ENCODE measurements around the gene SIK3. TPM values are rescaled to one million over a fixed set of nuclear protein-coding genes. Genes with fewer than 3 reads are reported as not detected.

SIK3 gene
- total RNA-seq, 1 donor from 2014 or later, result 88.4 TPM

DNA sequence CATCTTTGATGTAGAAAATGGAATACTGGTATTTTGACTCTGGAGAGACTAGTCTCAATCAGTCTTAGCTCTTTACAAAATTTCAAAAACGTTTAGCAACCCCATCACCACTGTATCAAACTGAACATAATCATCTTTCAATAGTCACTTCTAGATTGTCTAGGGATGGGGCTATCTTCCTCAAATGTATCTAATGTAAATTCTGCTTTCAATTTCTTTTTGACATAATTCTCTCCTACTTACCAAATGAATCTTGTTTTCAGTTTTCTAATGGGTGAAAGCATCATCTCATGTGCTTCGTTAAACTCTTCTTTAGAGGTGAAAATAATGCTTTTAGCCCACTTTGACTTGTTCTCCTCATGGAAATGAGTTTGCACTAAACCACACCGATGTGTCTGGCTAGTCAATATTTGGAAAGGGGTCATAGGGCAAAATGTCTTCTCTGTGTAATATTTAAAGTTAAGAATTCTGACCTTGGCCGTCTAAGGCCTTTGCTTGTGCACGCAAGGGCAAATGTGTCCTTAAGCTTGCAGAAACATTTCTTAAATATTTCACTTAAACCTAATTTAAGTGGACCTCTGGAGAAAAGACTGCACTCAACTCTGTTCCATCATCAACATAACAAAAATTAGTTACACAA lies 5.2 kb downstream of the SIK3 start:
- H3K4me1 Mint-ChIP-seq, result peaks cover 81% of the 10 kb centered on the region
- peaks cover 16% of the 10 kb centered on the region for H3K36me3 Mint-ChIP-seq (ENCODE audit: low read depth)
- peak overlapping the region; percentile 76 for H3K27ac Mint-ChIP-seq
- peak; percentile 11 for ATAC-seq (ENCODE audit: low read depth)
- H3K9me3 Mint-ChIP-seq, result peaks cover 3% of the 10 kb centered on the region
- ChIA-PET CTCF (interaction anchor here (1.4 to 1.8 kb wide), 2 partner anchors 138 to 213 kb away, joined by 3 to 7 read pairs; partner anchors contain the start of gene PCSK7), POLR2A (interaction anchor here (0.6 to 0.9 kb wide), 2 partner anchors 30 to 160 kb away, joined by 3 to 8 read pairs; no protein-coding TSS in a partner anchor)
- no peak for DNase-seq
- intact Hi-C loops (cut with micrococcal nuclease), result loop anchor here (1.0 kb wide), 1 partner anchor 11 kb away; no protein-coding TSS in a partner anchor
- TF ChIP-seq, protein P1, sequence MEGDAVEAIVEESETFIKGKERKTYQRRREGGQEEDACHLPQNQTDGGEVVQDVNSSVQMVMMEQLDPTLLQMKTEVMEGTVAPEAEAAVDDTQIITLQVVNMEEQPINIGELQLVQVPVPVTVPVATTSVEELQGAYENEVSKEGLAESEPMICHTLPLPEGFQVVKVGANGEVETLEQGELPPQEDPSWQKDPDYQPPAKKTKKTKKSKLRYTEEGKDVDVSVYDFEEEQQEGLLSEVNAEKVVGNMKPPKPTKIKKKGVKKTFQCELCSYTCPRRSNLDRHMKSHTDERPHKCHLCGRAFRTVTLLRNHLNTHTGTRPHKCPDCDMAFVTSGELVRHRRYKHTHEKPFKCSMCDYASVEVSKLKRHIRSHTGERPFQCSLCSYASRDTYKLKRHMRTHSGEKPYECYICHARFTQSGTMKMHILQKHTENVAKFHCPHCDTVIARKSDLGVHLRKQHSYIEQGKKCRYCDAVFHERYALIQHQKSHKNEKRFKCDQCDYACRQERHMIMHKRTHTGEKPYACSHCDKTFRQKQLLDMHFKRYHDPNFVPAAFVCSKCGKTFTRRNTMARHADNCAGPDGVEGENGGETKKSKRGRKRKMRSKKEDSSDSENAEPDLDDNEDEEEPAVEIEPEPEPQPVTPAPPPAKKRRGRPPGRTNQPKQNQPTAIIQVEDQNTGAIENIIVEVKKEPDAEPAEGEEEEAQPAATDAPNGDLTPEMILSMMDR (IDR thresholded peaks at IDR 0.05), result no peak
- H3K27me3 Mint-ChIP-seq, result no peaks in the 10 kb centered on the region
- peak overlapping the region; percentile 64 for H3K4me3 Mint-ChIP-seq

DNA sequence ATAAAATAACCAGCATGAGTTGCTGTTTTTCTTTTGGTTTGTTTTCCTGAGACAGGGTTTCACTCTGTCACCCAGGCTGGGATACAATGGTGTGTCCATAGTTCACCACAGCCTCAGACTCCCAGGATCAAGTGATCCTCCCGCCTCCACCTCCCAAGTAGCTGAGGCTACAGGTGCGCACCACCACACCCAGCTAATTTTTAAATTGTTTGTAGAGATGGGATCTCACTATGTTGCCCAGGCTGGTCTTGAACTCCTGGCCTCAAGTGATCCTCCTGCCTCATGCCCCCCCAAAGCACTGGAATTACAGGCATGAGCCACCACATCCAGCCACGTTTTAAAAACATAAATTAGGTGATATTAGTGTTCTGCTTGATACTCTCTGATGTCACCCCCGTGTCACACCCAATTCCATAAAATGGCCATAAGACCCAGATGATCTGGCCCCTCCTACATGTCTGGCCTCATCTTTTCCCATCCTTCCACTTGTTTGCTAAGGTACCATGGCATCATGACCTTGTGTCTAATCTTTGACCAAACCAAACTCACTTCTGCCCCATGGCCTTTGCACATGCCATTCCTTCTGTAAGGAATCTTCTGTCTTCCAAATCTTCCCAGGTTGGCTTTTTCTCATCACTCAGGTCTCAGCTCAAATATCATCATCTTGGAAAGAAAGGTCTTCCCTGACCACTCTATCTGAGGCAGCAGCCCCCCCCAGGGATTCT lies 6.3 kb downstream of the SIK3 start:
- peaks cover 15% of the 10 kb centered on the region for H3K36me3 Mint-ChIP-seq (ENCODE audit: low read depth)
- H3K4me1 Mint-ChIP-seq, result peaks cover 80% of the 10 kb centered on the region
- intact Hi-C loops (cut with micrococcal nuclease), result no loop called here
- peaks cover 3% of the 10 kb centered on the region for H3K9me3 Mint-ChIP-seq
- ATAC-seq (ENCODE audit: low read depth) (no peak), DNase-seq (no peak)
- H3K27ac Mint-ChIP-seq, result peak overlapping the region; percentile 7
- no peaks in the 10 kb centered on the region for H3K27me3 Mint-ChIP-seq
- no peak overlapping the region for H3K4me3 Mint-ChIP-seq
- TF ChIP-seq, protein P1 (IDR thresholded peaks at IDR 0.05), result no peak
- CTCF ChIA-PET, result no interaction called here
- POLR2A ChIA-PET, result interaction anchor here (0.6 kb wide), 1 partner anchor 17 kb away, joined by 3 read pairs; no protein-coding TSS in a partner anchor

DNA sequence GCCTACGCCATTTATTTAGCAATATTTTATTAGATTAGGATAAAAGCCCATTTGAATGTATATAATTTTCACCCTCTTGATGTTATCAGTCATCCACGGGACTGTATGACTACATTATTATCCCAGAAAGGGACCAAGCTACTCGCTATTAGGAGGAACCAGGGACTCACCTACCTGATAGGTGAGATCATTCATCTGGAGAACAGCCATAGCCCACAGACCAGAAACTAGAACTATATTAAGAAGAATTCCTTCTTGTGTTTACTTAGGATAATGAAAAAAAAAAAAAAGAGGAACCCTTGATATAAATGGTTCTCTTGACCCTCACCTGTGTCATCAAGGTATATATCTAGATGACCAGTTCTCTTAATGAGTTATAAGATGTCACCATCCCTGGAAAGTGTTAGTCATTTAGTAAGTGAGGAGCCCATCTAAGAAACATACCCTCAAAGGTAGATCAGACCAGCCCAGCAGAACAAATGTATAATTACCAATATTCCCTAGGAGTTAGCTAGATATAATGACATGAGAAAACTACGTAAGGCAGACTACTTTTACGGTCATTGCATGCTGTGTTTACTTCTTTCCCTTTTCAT lies 8.0 kb downstream of the SIK3 start:
- ChIA-PET POLR2A (interaction anchor here (0.9 to 1.5 kb wide), 3 partner anchors 13 to 143 kb away, joined by 3 to 9 read pairs (median 4); no protein-coding TSS in a partner anchor), CTCF (interaction anchor here (1.1 kb wide), 1 partner anchor 163 kb away, joined by 3 read pairs; no protein-coding TSS in a partner anchor)
- peaks cover 73% of the 10 kb centered on the region for H3K4me1 Mint-ChIP-seq
- TF ChIP-seq, protein P1 (IDR thresholded peaks at IDR 0.05), result no peak
- H3K27ac Mint-ChIP-seq, result peak overlapping the region; percentile 13
- H3K9me3 Mint-ChIP-seq, result peaks cover 3% of the 10 kb centered on the region
- H3K36me3 Mint-ChIP-seq (ENCODE audit: low read depth), result peaks cover 22% of the 10 kb centered on the region
- H3K4me3 Mint-ChIP-seq, result peak overlapping the region; percentile 32
- H3K27me3 Mint-ChIP-seq, result no peaks in the 10 kb centered on the region
- ATAC-seq (ENCODE audit: low read depth) (no peak), DNase-seq (no peak)
- intact Hi-C loops (cut with micrococcal nuclease), result no loop called here

DNA sequence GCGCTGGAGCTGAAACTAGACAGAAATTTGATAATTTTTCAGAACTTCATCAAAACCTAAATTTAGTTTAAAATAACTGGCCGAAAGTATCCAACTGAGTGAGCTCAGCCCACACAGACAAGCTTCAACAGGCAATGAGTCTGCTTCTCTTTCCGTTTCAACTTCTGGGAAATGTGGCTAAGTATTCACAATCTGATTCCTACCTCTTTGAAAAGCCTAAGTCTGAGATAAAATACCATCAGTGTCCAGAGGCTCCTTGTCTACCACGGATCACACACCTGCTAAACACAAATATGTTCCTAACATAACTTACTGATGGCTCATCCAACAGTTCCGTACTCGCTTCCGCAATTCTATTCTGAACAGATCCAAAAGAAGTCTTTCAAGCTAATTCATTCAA lies 8.5 kb downstream of the SIK3 start:
- Mint-ChIP-seq H3K4me1 (peaks cover 71% of the 10 kb centered on the region), H3K27me3 (no peaks in the 10 kb centered on the region), H3K27ac (peak overlapping the region; percentile 13), H3K36me3 (ENCODE audit: low read depth) (peaks cover 26% of the 10 kb centered on the region), H3K4me3 (peak overlapping the region; percentile 32), H3K9me3 (peaks cover 3% of the 10 kb centered on the region)
- TF ChIP-seq, protein P1 (IDR thresholded peaks at IDR 0.05), result no peak
- CTCF ChIA-PET, result no interaction called here
- POLR2A ChIA-PET, result interaction anchor here (0.7 to 1.5 kb wide), 4 partner anchors 12 to 143 kb away, joined by 3 to 9 read pairs (median 4); no protein-coding TSS in a partner anchor
- intact Hi-C loops (cut with micrococcal nuclease), result no loop called here
- ATAC-seq (ENCODE audit: low read depth) (no peak), DNase-seq (no peak)
